HepG2 (cell line): ENCODE data around the gene PPP2R5C. TPM values are rescaled to one million over a fixed set of nuclear protein-coding genes. Genes with fewer than 3 reads are reported as not detected.

Experiments
- ATAC-seq: fragments of 200-7000 bp; cut with Tn5 transposase; 3 replicates; pipeline ENCODE4 v1.9.1; 2020; ENCODE audit warnings: mild to moderate bottlenecking, moderate library complexity
- BruUV-seq: library from RNA; stranded (reverse); fragments of 400-500 nt; replicated peaks from 2 replicates; lab custom pipeline; 2021; lab: Mats Ljungman, UMichigan
- CTCF ChIA-PET: fragments of 300-600 bp; formaldehyde crosslinking; extraction: SDS; loops from one replicate; lab custom pipeline; 2021; ENCODE audit warnings: low total read pairs, inconsistent platforms, low intra/inter-chr PET ratio; lab: Yijun Ruan, JAX
- POLR2A ChIA-PET: fragments of 350-600 bp; sonication (Branson Sonifier 250); formaldehyde crosslinking; loops from one replicate; lab custom pipeline; 2020; ENCODE audit warnings: antibody characterized with exemption, inconsistent platforms; lab: Yijun Ruan, JAX
- DNase-seq: peaks from one replicate; pipeline ENCODE4 v3.0.0-alpha.2; 2015; ENCODE audit warnings: low spot score
- FAIRE-seq: peaks from 3 replicates; lab custom pipeline; 2011; peaks lifted over from hg19 to GRCh38; lab: Jason Lieb, UNC
- H2AFZ ChIP-seq: one replicate; pipeline ENCODE4 v1.6.1; 2011; ENCODE audit warnings: low read length, inconsistent platforms
- H3K27ac ChIP-seq: fragments of 300-600 bp; 3 replicates; pipeline ENCODE4 v1.8.0; 2011; ENCODE audit warnings: mixed run types, mild to moderate bottlenecking, mixed read lengths, low read length, inconsistent platforms; ENCODE audit not compliant: insufficient read depth; ENCODE audit errors: extremely low read length
- H3K27me3 ChIP-seq, 2 experiments: fragments of 200-600 bp in 1 of 2; 2 replicates in 1 of 2; 3 replicates in 1 of 2; pipeline versions ENCODE4 v1.6.0 to v1.8.0; 2011; ENCODE audit warnings: low read length in 2 of 2, mild to moderate bottlenecking in 2 of 2, moderate library complexity in 2 of 2, inconsistent platforms in 1 of 2; ENCODE audit not compliant: insufficient read depth in 2 of 2, control insufficient read depth in 1 of 2
- H3K36me3 ChIP-seq, 2 experiments: fragments of 200-600 bp in 1 of 2; replicated peaks in 1 of 2; 2 replicates in 1 of 2; 3 replicates in 1 of 2; pipeline versions ENCODE4 v1.5.1 to v1.8.0; 2011; ENCODE audit warnings: low read length in 2 of 2, inconsistent platforms in 1 of 2; ENCODE audit not compliant: insufficient read depth in 2 of 2, control insufficient read depth in 1 of 2
- H3K4me1 ChIP-seq: 2 replicates; pipeline ENCODE4 v1.5.1; 2012; ENCODE audit warnings: low read length, inconsistent platforms; ENCODE audit not compliant: insufficient read depth
- H3K4me2 ChIP-seq: 2 replicates; pipeline ENCODE4 v1.6.0; 2011; ENCODE audit warnings: low read depth, low read length, inconsistent platforms
- H3K4me3 ChIP-seq, 3 experiments: fragments of 200-600 bp in 1 of 3; sonication (generic), shearing (Covaris generic) in 1 of 3; replicated peaks in 1 of 3; 2 replicates each; pipeline ENCODE4 v1.5.1; 2011 to 2016; ENCODE audit warnings: low read length in 3 of 3, inconsistent platforms in 2 of 3, low read depth in 2 of 3, mild to moderate bottlenecking in 2 of 3, control low read depth in 1 of 3, mixed read lengths in 1 of 3; ENCODE audit not compliant: insufficient read depth in 1 of 3
- H3K79me2 ChIP-seq: one replicate; pipeline ENCODE4 v1.6.1; 2011; ENCODE audit warnings: low read length, inconsistent platforms; ENCODE audit not compliant: insufficient read depth
- H3K9ac ChIP-seq: 2 replicates; pipeline ENCODE4 v1.6.0; 2011; ENCODE audit warnings: mild to moderate bottlenecking, low read depth, low read length, inconsistent platforms; ENCODE audit not compliant: insufficient read depth
- H3K9me3 ChIP-seq: 2 replicates; pipeline ENCODE4 v1.5.1; 2012; ENCODE audit warnings: mild to moderate bottlenecking, low read length
- H4K20me1 ChIP-seq: 2 replicates; pipeline ENCODE4 v1.6.0; 2011; ENCODE audit warnings: inconsistent platforms, mild to moderate bottlenecking, low read length, moderate library complexity; ENCODE audit not compliant: insufficient read depth
- ARID2 ChIP-seq: sonication (generic); formaldehyde crosslinking; IDR thresholded peaks from 2 replicates; pipeline ENCODE4 v1.8.1; 2022; ENCODE audit warnings: mild to moderate bottlenecking, missing genetic modification reagents, borderline replicate concordance
- ATF7 ChIP-seq, 2 experiments: fragments of 450-650 bp in 1 of 2; sonication (generic) in 1 of 2; formaldehyde crosslinking in 1 of 2; IDR thresholded peaks; 2 replicates each; pipeline versions ENCODE4 v1.4.0 to v1.6.1; 2016 to 2020; ENCODE audit warnings: antibody characterized with exemption in 1 of 2, mild to moderate bottlenecking in 1 of 2, missing genetic modification reagents in 1 of 2
- ERF ChIP-seq: IDR thresholded peaks from 2 replicates; pipeline ENCODE4 v1.6.1; 2018; ENCODE audit warnings: missing biosample characterization, missing genetic modification reagents
- HMGA1 ChIP-seq: sonication (generic); formaldehyde crosslinking; conservative IDR thresholded peaks from 2 replicates; pipeline ENCODE4 v1.4.0; 2020; ENCODE audit warnings: missing genetic modification reagents
- KLF15 ChIP-seq: sonication (generic); formaldehyde crosslinking; IDR thresholded peaks from 2 replicates; pipeline ENCODE4 v1.8.1; 2023; ENCODE audit warnings: borderline replicate concordance, mild to moderate bottlenecking, inconsistent platforms, missing genetic modification reagents, mixed read lengths
- MEIS2 ChIP-seq: sonication (generic); formaldehyde crosslinking; IDR thresholded peaks from 2 replicates; pipeline ENCODE4 v1.9.0; 2021; ENCODE audit warnings: mild to moderate bottlenecking, missing genetic modification reagents
- PITX1 ChIP-seq: sonication (generic); formaldehyde crosslinking; IDR thresholded peaks from 2 replicates; pipeline ENCODE4 v1.5.1; 2020; ENCODE audit warnings: mild to moderate bottlenecking, missing genetic modification reagents
- PLRG1 ChIP-seq: fragments of 450-650 bp; conservative IDR thresholded peaks from 2 replicates; pipeline ENCODE4 v1.6.1; 2016
- SMAD3 ChIP-seq: sonication (generic); formaldehyde crosslinking; IDR thresholded peaks from 2 replicates; pipeline ENCODE4 v1.4.0; 2020; ENCODE audit warnings: missing genetic modification reagents
- TMF1 ChIP-seq: sonication (generic); formaldehyde crosslinking; IDR thresholded peaks from 2 replicates; pipeline ENCODE4 v1.8.1; 2022; ENCODE audit warnings: low read depth, missing genetic modification reagents
- WGBS: methylation state at CpG from one replicate; pipeline ENCODE4 v1.1.6; 2017; ENCODE audit warnings: low lambda C conversion rate; 5-methylcytosine and 5-hydroxymethylcytosine counted together
- in situ Hi-C: cut with HindIII; loops from 2 replicates; pipeline ENCODE4 v1.10.0; 2017; ENCODE audit warnings: low pct_unique_long_range_greater_than_20kb; ENCODE audit not compliant: extremely low pct_ligation_motif_present
- intact Hi-C: fragments of 100-400 bp; cut with micrococcal nuclease; formaldehyde crosslinking; loops from one replicate; pipeline ENCODE4 v1.10.0; 2022; ENCODE audit not compliant: unreplicated experiment
- polyA plus RNA-seq, 8 experiments: library from polyadenylated mRNA; depleted of rRNA in 3 of 8; stranded (reverse) in 7 of 8; unstranded in 1 of 8; fragments of >200 nt; fragmentation: Illumina TruSeq in 4 of 8; extraction: Trizol in 4 of 8; gene quantifications; 2 replicates each; pipeline versions ENCODE4 v1.2.1 to v1.2.3, GENCODE V29; 2011 to 2016; ENCODE audit warnings: low read depth in 4 of 8, missing spikeins in 1 of 8, mixed read lengths in 1 of 8; ENCODE audit not compliant: insufficient read depth in 1 of 8
- total RNA-seq, 5 experiments: library from RNA; depleted of rRNA; stranded (reverse); fragments of >200 nt; fragmentation: Illumina TruSeq; extraction: Trizol; gene quantifications; 2 replicates each; pipeline ENCODE4 v1.2.3, GENCODE V29; 2016; ENCODE audit warnings: low read depth in 1 of 5
- TF ChIP-seq, protein P1 (sequence below): sonication (generic); formaldehyde crosslinking; IDR thresholded peaks from 2 replicates; pipeline ENCODE4 v1.4.0; 2020; ENCODE audit warnings: missing genetic modification reagents, borderline replicate concordance
- TF ChIP-seq, protein P2 (sequence below), 2 experiments: sonication (generic) in 1 of 2; formaldehyde crosslinking in 1 of 2; IDR thresholded peaks; 2 replicates each; pipeline versions ENCODE4 v1.4.0 to v1.6.1; 2016 to 2020; ENCODE audit warnings: borderline replicate concordance in 1 of 2, low read depth in 1 of 2, mild to moderate bottlenecking in 1 of 2, missing genetic modification reagents in 1 of 2

PPP2R5C gene
- total and polyA plus RNA-seq, 2 of the 13 experiments (the other 11 are each of a cell fraction or from before 2014, with no cell fraction given) = 74.3 to 78.5 TPM

DNA sequence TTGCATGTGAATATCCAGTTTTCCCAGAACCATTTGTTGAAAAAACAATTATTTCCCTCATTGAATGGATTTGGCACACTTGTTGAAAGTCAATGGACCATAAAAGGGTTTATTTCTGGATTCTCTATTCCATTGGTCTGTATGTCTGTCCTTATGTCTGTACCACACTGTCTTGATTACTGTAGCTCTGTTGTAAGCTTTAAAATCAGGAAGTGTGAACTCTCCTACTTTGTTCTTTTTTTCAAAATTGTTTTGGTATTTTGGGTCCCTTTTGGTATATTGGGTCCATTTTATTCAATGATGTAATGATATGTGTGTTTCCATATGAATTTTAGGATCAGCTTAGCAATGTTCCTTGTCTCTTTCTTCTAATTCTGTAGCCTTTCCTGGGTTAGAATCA, 64.8 kb downstream of the PPP2R5C start:
- H3K4me1 ChIP-seq = no peaks in the 10 kb centered on the region
- TF ChIP-seq ATF7 (IDR thresholded peaks at IDR 0.05) = 0 out of 2 replicates have a peak, but pooled peaks have one; percentile 17
- no peak for TF ChIP-seq ATF7 (CRISPR knock-in tag; IDR thresholded peaks at IDR 0.05)
- TF ChIP-seq MEIS2 = no peak
- H3K27me3 ChIP-seq = no peaks in the 10 kb centered on the region
- no TSS peak for BruUV-seq
- DNase-seq = no peak
- in situ Hi-C loops (no loop called here), intact Hi-C loops (no loop called here)
- H2AFZ ChIP-seq = no peak overlapping the region
- no peak overlapping the region for H3K9ac ChIP-seq
- POLR2A ChIA-PET = no interaction called here
- no peaks in the 10 kb centered on the region for H3K9me3 ChIP-seq
- peaks cover 65% of the 10 kb centered on the region for H3K79me2 ChIP-seq
- 0 out of 2 replicates have a peak, but pooled peaks cover 3% of the 10 kb centered on the region for H4K20me1 ChIP-seq
- CTCF ChIA-PET = no interaction called here
- H3K4me2 ChIP-seq = no peak overlapping the region
- H3K36me3 ChIP-seq = peaks cover 5 to 33% of the 10 kb centered on the region in 2 experiments
- H3K27ac ChIP-seq = no peak overlapping the region
- no peak overlapping the region for H3K4me3 ChIP-seq
- no peak for ATAC-seq
- no peak for FAIRE-seq

DNA sequence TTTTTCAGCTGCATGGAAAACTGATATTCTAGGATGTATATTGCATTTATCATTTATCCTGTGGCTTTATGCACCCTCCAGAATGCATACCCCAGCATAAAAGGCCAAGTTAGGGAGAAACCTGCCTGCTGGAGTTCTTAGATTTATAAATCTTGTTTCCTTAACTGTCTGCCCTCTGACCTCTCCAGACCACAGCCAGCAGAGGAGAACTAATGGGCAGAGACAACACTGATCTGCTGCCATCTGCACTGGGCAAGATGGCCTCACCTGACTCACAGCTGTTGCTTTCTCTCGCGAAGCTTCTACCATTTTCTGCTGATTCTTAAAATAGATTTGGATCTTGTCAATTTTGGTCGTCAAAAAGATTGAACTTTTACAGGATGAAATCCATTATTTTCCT, 65.8 kb downstream of the PPP2R5C start:
- no peak overlapping the region for H3K4me2 ChIP-seq
- no TSS peak for BruUV-seq
- no peaks in the 10 kb centered on the region for H3K27me3 ChIP-seq
- peaks cover 65% of the 10 kb centered on the region for H3K79me2 ChIP-seq
- H3K27ac ChIP-seq = no peak overlapping the region
- no peaks in the 10 kb centered on the region for H3K9me3 ChIP-seq
- ChIA-PET POLR2A (no interaction called here), CTCF (no interaction called here)
- WGBS = 97% methylated on average over 3 of the region's 3 CpGs
- no peak overlapping the region for H3K4me3 ChIP-seq
- H2AFZ ChIP-seq = no peak overlapping the region
- ATAC-seq (no peak), DNase-seq (no peak), FAIRE-seq (no peak)
- H4K20me1 ChIP-seq = 0 out of 2 replicates have a peak, but pooled peaks cover 3% of the 10 kb centered on the region
- in situ Hi-C loops (no loop called here), intact Hi-C loops (no loop called here)
- peaks cover 5 to 33% of the 10 kb centered on the region in 2 experiments for H3K36me3 ChIP-seq
- no peaks in the 10 kb centered on the region for H3K4me1 ChIP-seq
- no peak overlapping the region for H3K9ac ChIP-seq
- TF ChIP-seq, protein P1, sequence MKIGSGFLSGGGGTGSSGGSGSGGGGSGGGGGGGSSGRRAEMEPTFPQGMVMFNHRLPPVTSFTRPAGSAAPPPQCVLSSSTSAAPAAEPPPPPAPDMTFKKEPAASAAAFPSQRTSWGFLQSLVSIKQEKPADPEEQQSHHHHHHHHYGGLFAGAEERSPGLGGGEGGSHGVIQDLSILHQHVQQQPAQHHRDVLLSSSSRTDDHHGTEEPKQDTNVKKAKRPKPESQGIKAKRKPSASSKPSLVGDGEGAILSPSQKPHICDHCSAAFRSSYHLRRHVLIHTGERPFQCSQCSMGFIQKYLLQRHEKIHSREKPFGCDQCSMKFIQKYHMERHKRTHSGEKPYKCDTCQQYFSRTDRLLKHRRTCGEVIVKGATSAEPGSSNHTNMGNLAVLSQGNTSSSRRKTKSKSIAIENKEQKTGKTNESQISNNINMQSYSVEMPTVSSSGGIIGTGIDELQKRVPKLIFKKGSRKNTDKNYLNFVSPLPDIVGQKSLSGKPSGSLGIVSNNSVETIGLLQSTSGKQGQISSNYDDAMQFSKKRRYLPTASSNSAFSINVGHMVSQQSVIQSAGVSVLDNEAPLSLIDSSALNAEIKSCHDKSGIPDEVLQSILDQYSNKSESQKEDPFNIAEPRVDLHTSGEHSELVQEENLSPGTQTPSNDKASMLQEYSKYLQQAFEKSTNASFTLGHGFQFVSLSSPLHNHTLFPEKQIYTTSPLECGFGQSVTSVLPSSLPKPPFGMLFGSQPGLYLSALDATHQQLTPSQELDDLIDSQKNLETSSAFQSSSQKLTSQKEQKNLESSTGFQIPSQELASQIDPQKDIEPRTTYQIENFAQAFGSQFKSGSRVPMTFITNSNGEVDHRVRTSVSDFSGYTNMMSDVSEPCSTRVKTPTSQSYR (CRISPR knock-in tag) = no peak
- TF ChIP-seq HMGA1 (CRISPR knock-in tag) (no peak), KLF15 (CRISPR knock-in tag) (no peak), SMAD3 (CRISPR knock-in tag) (no peak), TMF1 (CRISPR knock-in tag) (no peak), PLRG1 (no peak), ARID2 (CRISPR knock-in tag) (no peak), PITX1 (CRISPR knock-in tag) (no peak), ERF (no peak)
- TF ChIP-seq, protein P2, sequence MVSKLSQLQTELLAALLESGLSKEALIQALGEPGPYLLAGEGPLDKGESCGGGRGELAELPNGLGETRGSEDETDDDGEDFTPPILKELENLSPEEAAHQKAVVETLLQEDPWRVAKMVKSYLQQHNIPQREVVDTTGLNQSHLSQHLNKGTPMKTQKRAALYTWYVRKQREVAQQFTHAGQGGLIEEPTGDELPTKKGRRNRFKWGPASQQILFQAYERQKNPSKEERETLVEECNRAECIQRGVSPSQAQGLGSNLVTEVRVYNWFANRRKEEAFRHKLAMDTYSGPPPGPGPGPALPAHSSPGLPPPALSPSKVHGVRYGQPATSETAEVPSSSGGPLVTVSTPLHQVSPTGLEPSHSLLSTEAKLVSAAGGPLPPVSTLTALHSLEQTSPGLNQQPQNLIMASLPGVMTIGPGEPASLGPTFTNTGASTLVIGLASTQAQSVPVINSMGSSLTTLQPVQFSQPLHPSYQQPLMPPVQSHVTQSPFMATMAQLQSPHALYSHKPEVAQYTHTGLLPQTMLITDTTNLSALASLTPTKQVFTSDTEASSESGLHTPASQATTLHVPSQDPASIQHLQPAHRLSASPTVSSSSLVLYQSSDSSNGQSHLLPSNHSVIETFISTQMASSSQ (IDR thresholded peaks at IDR 0.05; ENCODE audit: low read depth) = no peak
- TF ChIP-seq, protein P2 (CRISPR knock-in tag; IDR thresholded peaks at IDR 0.05; ENCODE audit: borderline replicate concordance) = no peak
